Glutamatergic neuron (in vitro differentiated cells): ENCODE results near the gene PRICKLE4. TPM values are rescaled to one million over a fixed set of nuclear protein-coding genes. Genes with fewer than 3 reads are reported as not detected.
"Not testable (repeated sequence)": the region's sequence is repeated elsewhere in the genome, so short reads cannot be mapped to it uniquely, and the experiment has no call there.

Experiments used
- DNase-seq: peaks from one replicate; pipeline ENCODE4 v3.0.0; 2022
- H3K27ac Mint-ChIP-seq: one replicate; pipeline ENCODE4 v1.8.0; 2020; ENCODE audit warnings: mild to moderate bottlenecking, mixed read lengths, inconsistent platforms; ENCODE audit not compliant: unreplicated experiment
- H3K27me3 Mint-ChIP-seq: one replicate; pipeline ENCODE4 v1.8.0; 2020; ENCODE audit warnings: mild to moderate bottlenecking, moderate library complexity, mixed read lengths, inconsistent platforms; ENCODE audit not compliant: unreplicated experiment
- H3K36me3 Mint-ChIP-seq: one replicate; pipeline ENCODE4 v1.8.0; 2020; ENCODE audit warnings: mild to moderate bottlenecking, mixed read lengths, inconsistent platforms; ENCODE audit not compliant: unreplicated experiment
- H3K4me1 Mint-ChIP-seq: one replicate; pipeline ENCODE4 v1.8.0; 2020; ENCODE audit warnings: mild to moderate bottlenecking, low read depth, mixed read lengths, inconsistent platforms; ENCODE audit not compliant: unreplicated experiment
- H3K4me3 Mint-ChIP-seq: one replicate; pipeline ENCODE4 v1.8.0; 2020; ENCODE audit warnings: mild to moderate bottlenecking, mixed read lengths, inconsistent platforms; ENCODE audit not compliant: unreplicated experiment
- H3K9me3 Mint-ChIP-seq: one replicate; pipeline ENCODE4 v1.8.0; 2020; ENCODE audit warnings: mild to moderate bottlenecking, moderate library complexity, mixed read lengths, inconsistent platforms; ENCODE audit not compliant: unreplicated experiment
- total RNA-seq: library from RNA; stranded (reverse); fragmentation: NEBNext Ultra II Directional; extraction: Animal tissue kit (Norgen Biotek cat#: 25700); gene quantifications from one replicate; pipeline ENCODE4 v1.2.1, GENCODE V29; 2021; ENCODE audit not compliant: unreplicated experiment
- TF ChIP-seq, protein P1 (sequence below): fragments of 200-600 bp; sonication (generic); IDR thresholded peaks from one replicate; pipeline ENCODE4 v1.5.0; 2021; ENCODE audit not compliant: partially characterized antibody, unreplicated experiment

The PRICKLE4 gene
- total RNA-seq, 1 donor from 2014 or later, result 2.3 TPM

- Mint-ChIP-seq H3K27ac (no peak overlapping the region), H3K4me1 (peaks cover 6% of the 10 kb centered on the region)
- no peak for DNase-seq
Observed at GRCh38 chr6:41759106-41759904, 21.3 kb upstream of the PRICKLE4 start.

GRCh38 chr6:41759905-41760579 is 20.5 kb upstream of the PRICKLE4 start:
- DNase-seq, result no peak
- H3K4me3 Mint-ChIP-seq, result no peak overlapping the region

More at GRCh38 chr6:41759106-41759904, 21.3 kb upstream of the PRICKLE4 start:
- Mint-ChIP-seq H3K4me3 (no peak overlapping the region), H3K27me3 (peaks cover 6% of the 10 kb centered on the region), H3K9me3 (peaks cover 6% of the 10 kb centered on the region), H3K36me3 (no peaks in the 10 kb centered on the region)
- TF ChIP-seq, protein P1, sequence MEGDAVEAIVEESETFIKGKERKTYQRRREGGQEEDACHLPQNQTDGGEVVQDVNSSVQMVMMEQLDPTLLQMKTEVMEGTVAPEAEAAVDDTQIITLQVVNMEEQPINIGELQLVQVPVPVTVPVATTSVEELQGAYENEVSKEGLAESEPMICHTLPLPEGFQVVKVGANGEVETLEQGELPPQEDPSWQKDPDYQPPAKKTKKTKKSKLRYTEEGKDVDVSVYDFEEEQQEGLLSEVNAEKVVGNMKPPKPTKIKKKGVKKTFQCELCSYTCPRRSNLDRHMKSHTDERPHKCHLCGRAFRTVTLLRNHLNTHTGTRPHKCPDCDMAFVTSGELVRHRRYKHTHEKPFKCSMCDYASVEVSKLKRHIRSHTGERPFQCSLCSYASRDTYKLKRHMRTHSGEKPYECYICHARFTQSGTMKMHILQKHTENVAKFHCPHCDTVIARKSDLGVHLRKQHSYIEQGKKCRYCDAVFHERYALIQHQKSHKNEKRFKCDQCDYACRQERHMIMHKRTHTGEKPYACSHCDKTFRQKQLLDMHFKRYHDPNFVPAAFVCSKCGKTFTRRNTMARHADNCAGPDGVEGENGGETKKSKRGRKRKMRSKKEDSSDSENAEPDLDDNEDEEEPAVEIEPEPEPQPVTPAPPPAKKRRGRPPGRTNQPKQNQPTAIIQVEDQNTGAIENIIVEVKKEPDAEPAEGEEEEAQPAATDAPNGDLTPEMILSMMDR, result no peak

DNA sequence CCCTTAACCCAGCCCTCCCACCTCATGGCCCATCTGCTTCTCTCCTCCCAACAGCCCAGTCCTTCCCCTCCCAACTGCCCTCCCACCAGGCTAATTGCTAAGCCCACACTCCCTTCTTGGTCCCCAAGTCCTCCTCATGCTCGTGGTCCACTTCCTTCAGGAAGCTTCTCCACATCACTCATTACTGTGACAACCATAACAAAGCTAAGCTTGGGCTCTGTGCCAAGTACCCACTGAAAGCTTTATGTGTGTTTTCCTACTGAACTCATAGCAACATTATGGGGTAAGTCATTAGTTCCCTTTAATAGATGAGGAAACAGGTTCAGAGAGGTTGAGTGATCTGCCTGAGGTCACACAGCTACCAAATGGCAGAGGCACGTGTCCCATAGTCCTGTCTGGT is 17.1 kb upstream of the PRICKLE4 start:
- Mint-ChIP-seq H3K36me3 (no peaks in the 10 kb centered on the region), H3K4me1 (peaks cover 6% of the 10 kb centered on the region), H3K27me3 (no peaks in the 10 kb centered on the region), H3K27ac (no peak overlapping the region), H3K4me3 (no peak overlapping the region), H3K9me3 (peaks cover 6% of the 10 kb centered on the region)
- TF ChIP-seq, protein P1, result no peak
- DNase-seq, result no peak

More at GRCh38 chr6:41759905-41760579, 20.5 kb upstream of the PRICKLE4 start:
- H3K36me3 Mint-ChIP-seq, result no peaks in the 10 kb centered on the region
- H3K27me3 Mint-ChIP-seq, result peaks cover 6% of the 10 kb centered on the region
- TF ChIP-seq, protein P1, result no peak
- H3K4me1 Mint-ChIP-seq, result peaks cover 6% of the 10 kb centered on the region
- peaks cover 6% of the 10 kb centered on the region for H3K9me3 Mint-ChIP-seq
- no peak overlapping the region for H3K27ac Mint-ChIP-seq

DNA sequence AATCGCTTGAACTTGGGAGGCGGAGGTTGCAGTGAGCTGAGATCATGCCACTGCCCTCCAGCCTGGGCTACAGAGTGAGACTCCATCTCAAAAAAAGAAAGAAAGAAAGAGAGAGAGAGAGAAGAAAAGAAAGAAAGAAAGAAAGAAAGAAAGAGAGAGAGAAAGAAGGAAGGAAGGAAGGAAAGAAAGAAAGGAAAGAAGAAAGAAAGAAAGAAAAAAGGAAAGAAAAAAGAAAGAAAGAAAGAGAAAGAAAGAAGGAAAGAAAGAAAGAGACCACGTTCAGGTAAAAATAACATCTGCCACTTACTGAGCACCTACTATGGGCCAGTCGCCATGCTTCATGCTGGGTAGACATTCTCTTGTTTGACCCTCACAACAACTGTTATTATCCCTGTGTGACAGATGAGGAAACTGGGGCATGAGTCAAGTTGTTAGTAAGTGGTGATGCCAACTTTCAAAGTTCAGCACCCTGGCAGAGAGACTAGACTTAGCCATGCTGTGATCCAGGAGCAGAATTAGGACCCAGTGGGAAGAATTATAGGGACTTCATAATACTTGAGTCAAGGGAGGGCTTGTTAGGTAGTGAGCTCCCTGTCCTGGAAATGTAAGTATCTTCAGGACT is 14.4 kb upstream of the PRICKLE4 start:
- not testable (repeated sequence) for H3K27me3 Mint-ChIP-seq, H3K4me3 Mint-ChIP-seq, H3K27ac Mint-ChIP-seq, H3K36me3 Mint-ChIP-seq, H3K9me3 Mint-ChIP-seq, H3K4me1 Mint-ChIP-seq, DNase-seq

DNA sequence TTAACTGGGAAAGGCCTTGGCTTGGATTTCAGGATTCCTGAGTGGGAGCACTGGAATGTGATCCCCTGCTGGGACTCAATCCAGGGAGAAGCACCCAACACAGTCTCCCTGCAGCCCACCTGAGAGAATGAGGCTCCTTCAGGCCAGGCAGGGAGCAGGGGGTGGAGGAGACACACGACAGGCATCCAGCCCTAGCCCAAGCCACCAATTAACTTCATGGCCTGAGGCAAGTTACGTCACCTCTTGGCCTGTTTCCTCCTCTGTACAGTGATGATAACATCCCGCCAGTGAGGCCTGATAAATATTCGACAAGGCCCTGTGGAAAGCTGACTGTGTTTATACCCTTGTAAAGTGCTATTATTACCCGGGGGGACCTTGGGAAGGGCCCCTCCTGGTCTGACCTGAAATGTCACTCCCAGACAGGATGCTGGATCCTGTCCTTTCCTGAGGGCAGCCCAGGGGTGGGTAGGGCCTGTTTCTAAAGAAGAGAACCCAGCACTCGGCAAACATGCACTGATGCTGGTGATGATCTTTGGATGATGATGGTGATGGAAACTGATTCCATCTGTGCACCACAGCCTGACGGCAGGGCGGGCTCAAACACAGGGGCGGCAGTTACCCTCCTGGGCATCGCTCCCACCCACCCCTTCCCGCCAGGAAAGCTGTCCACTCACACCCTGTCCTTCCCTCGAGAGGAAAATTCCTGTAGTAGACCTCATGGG is 13.3 kb upstream of the PRICKLE4 start:
- H3K4me3 Mint-ChIP-seq, result no peak overlapping the region
- H3K36me3 Mint-ChIP-seq, result peaks cover 5% of the 10 kb centered on the region
- H3K4me1 Mint-ChIP-seq, result peaks cover 8% of the 10 kb centered on the region
- H3K9me3 Mint-ChIP-seq, result peaks cover 6% of the 10 kb centered on the region
- TF ChIP-seq, protein P1, result no peak
- no peak for DNase-seq
- H3K27ac Mint-ChIP-seq, result no peak overlapping the region
- H3K27me3 Mint-ChIP-seq, result peaks cover 1% of the 10 kb centered on the region
